NOMO-1 treated with dmso at 0.1 percent for 144 hours (cell line): ENCODE results near the gene ZIC4.

Experiments
- DNase-seq: peaks from one replicate; lab custom pipeline; 2025; ENCODE audit not compliant: unreplicated experiment; lab: John Stamatoyannopoulos, UW

Gene ZIC4

DNA sequence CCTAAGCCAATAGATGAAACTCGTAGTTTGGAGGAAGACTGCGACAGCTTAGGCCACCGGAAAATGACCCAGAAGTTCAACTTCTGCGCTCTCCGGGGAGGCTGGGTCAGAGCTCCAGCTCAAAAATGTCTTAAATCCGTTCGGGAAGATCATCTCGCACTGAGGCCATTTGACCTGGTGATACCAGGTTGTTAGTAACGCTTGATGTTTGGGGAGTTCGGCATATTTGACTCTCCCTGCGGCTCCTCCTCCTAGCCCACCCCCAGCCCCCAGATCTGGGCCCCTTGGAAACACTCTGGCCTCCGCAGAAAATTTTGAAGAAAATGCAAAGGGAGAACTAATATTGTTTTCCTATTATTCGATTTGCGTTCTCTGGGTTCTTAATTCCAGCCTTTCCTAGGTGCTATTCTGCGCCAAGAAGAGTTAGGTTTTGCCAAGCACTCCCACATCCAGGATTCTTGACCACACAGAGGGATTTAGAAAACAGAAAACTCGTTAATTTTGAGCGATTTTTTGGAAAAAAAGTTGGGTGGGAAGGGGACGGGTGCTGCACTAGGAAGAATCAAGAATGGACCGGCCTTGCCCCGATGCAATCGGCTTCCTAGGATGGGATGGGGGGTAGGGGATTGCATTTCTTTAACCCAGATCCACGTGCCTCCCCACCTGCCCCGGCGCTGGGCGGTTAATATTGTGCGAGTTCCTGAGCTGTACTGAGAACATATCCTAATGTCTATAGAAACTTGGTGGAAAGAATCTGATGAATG, 50.0 kb downstream of the ZIC4 start:
- no peak for DNase-seq

DNA sequence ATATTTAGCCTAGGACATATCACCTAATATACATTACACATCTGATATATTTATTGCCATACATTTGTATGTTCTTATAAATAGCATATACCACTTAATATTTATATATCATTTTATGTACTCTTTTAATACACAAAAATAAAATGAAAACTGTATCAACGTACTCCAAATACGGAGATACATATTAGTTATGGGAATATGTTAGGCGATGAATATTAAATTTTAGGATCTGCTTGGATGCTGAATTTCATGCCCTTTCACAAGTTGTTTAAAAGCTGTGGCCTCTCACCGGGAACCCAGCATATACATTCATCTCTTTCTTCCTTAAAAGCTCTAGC, 50.6 kb downstream of the ZIC4 start:
- no peak for DNase-seq

GRCh38 chr3:147355084-147355752, 51.1 kb downstream of the ZIC4 start:
- DNase-seq = no peak

GRCh38 chr3:147354623-147355022, 51.7 kb downstream of the ZIC4 start:
- no peak for DNase-seq

GRCh38 chr3:147351301-147351700, 55.0 kb downstream of the ZIC4 start:
- DNase-seq = no peak

- no peak for DNase-seq
Observed at GRCh38 chr3:147348976-147349375, 57.4 kb downstream of the ZIC4 start.

- DNase-seq = no peak
Observed at GRCh38 chr3:147343926-147344325, 62.4 kb downstream of the ZIC4 start.

GRCh38 chr3:147341727-147342126, 64.6 kb downstream of the ZIC4 start:
- DNase-seq = no peak

DNA sequence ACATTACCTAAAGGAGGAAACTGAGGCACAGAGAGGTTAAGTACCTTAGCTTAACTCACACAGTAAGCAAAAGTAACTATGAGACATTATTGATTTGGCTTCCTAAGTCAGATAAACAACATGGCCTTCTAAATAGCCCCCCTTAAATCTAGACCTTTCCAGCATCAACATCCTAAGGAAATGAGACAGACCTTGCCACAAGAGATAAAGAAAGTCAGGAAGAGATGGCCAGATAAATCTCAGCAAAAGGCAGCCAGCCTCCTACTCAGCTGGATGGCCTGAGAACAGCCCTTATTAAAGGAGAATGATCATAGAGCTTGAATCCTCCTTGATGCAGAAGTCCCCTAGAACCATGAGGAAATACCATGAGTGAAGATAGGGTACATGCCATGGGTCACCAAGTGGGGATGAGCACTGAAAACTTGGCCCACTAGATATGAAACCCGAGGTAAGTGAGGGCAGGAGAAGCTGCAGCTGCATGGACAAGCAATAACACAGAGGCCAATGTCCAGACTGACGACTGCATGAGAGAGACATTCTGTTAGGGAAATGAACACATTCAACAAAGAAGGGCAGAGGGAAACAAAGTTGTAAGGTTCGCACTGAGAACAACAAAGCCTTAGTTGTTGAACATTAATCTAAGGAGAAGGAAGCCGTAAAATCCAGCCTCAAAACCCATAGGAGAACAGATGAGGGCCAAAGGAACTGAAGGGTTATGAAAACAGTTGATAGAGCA, 69.6 kb downstream of the ZIC4 start:
- no peak for DNase-seq
